ENCODE data around the gene TSPAN1.
A peak's percentile ranks its signal among the peaks of the same experiment; 100 is the strongest.

TSPAN1 gene

GRCh38 chr1:46183926-46184557, 9.2 kb downstream of the TSPAN1 start:
- H3K4me3 ChIP-seq (ENCODE audit: low read depth, low read length): no peak overlapping the region
- DNase-seq (ENCODE audit: low read depth): no peak

- DNase-seq (ENCODE audit: low read depth): no peak
- H3K4me3 ChIP-seq (ENCODE audit: low read depth, low read length): no peak overlapping the region
These were observed 10.2 kb downstream of the TSPAN1 start for GRCh38 chr1:46184920-46185658.

GRCh38 chr1:46186076-46186475, 11.2 kb downstream of the TSPAN1 start:
- no peak overlapping the region for H3K4me3 ChIP-seq (ENCODE audit: low read depth, low read length)
- no peak for DNase-seq (ENCODE audit: low read depth)

GRCh38 chr1:46187106-46187869, 12.4 kb downstream of the TSPAN1 start:
- DNase-seq (ENCODE audit: low read depth): no peak
- H3K4me3 ChIP-seq (ENCODE audit: low read depth, low read length): no peak overlapping the region

GRCh38 chr1:46188295-46189030, 13.6 kb downstream of the TSPAN1 start:
- no peak overlapping the region for H3K4me3 ChIP-seq (ENCODE audit: low read depth, low read length)
- DNase-seq (ENCODE audit: low read depth): no peak

DNA sequence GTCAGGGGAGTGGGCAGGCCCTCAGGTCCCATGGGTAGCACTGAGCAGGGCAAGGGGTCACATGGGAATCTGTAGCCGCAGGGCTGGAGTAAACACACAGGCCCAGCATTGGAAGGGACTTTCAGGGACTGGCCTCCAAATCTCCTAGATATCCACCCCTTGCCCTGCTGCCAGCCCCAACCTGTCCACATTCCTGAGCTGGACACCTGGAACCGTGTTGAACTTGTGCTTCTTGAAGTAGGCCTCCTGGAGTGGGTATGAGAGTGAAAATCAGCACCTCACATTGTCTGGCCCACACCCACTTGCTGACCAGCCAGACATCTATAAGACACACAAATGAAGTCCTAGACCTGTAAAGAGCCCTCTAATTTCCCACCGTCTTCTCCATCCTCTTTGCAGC, 15.7 kb downstream of the TSPAN1 start:
- DNase-seq (ENCODE audit: low read depth): no peak
- no peak overlapping the region for H3K4me3 ChIP-seq (ENCODE audit: low read depth, low read length)

DNA sequence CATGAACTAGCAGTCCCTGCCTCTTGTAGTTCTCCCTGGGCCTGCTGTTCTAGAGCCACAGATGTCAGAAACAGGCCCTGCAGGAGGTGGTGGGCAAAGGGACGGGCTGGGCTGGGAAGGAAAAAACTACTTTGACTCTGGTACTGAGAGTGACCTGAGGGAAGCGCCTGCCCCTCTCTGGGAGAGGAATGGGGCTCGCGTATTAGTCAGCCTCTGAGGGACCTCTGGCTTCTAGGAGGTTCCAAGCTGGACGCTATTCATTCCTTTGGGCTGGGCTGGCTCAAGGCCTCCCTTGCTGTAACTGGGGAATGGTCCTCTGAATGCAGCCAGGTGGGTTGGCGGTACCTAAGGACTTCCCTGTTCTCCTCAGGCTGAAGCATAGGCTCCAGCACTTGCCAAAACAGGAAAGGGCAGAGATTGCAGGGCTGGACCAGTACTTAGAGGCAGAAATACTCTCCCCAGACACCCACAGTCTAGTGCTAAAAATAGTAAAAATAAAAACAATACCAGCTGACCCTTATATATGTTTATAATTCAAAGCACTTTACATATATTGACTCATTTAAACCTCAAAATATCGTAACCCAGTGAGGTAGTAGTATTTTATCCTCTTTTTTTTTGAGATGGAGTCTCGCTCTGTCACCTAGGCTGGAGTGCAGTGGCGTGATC, 16.3 kb downstream of the TSPAN1 start:
- no peak for DNase-seq (ENCODE audit: low read depth)
- H3K4me3 ChIP-seq (ENCODE audit: low read depth, low read length): no peak overlapping the region

DNA sequence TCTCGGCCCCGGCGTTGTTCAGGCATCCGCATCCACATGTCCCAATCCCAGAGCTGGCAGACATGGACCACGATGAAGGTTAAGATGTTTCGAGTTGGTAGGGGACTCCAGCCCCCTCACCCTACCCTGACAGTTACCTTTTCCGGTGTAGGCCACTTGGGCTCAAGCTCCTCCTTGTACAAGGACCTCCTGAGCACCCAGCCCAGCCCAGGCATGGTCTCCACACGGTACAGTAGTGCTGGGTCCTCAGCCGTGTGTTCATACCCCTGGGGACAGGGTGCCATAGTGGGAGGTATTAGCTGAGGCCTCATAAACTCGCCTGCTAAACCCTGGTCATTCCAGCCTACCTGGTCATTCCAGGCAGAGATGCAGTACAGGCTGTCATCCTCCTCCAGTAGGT, 17.3 kb downstream of the TSPAN1 start:
- no peak for DNase-seq (ENCODE audit: low read depth)
- no peak overlapping the region for H3K4me3 ChIP-seq (ENCODE audit: low read depth, low read length)

DNA sequence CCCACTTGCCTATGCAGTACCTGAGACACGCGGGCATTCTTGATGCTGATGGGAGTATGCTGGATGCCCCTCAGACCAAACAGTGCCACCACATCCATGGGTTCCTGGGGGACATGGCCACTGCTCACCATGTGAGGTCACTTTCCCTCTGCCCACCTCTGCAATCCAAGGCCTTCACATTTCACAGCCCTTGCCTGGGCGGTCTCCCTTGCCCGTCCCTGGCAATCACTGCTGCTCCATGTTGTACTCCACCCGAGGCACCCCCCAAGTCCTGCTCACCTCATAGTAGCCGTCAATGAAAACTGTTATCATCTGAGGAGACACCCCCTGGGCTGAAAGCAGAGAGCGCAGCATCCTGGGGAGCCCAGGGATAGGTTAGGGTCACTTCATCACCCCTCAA, 18.4 kb downstream of the TSPAN1 start:
- no peak for DNase-seq (ENCODE audit: low read depth)
- no peak overlapping the region for H3K4me3 ChIP-seq (ENCODE audit: low read depth, low read length)

- no peak for DNase-seq (ENCODE audit: low read depth)
These were observed 19.2 kb downstream of the TSPAN1 start for GRCh38 chr1:46193984-46194570.

GRCh38 chr1:46194641-46195193, 19.8 kb downstream of the TSPAN1 start:
- DNase-seq (ENCODE audit: low read depth): no peak
- no peak overlapping the region for H3K4me3 ChIP-seq (ENCODE audit: low read depth, low read length)

More at GRCh38 chr1:46193984-46194570, 19.2 kb downstream of the TSPAN1 start:
- no peak overlapping the region for H3K4me3 ChIP-seq (ENCODE audit: low read depth, low read length)

DNA sequence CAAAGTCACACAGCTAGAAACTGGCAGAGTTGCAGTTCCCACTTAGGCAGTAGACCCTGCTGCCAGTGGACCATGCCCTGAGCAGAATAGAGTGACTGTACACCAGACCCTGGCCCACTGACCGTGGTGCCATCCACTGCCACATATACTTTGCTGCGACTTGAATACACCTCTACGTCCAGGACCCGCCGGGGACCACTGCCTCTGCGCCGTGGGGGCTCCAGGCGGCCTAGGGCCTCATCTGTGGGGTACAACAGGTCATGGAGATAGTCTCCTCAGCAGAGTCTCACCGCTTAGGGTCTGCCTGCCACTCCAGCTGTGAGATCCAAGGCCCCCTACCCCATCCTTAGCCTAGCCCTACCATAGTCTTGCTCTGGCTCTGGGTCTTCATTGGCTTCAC, 21.7 kb downstream of the TSPAN1 start:
- DNase-seq (ENCODE audit: low read depth): no peak
- H3K4me3 ChIP-seq (ENCODE audit: low read depth, low read length): no peak overlapping the region

GRCh38 chr1:46197560-46197963, 22.7 kb downstream of the TSPAN1 start:
- H3K4me3 ChIP-seq (ENCODE audit: low read depth, low read length): peak overlapping the region; percentile 72
- DNase-seq (ENCODE audit: low read depth): no peak

DNA sequence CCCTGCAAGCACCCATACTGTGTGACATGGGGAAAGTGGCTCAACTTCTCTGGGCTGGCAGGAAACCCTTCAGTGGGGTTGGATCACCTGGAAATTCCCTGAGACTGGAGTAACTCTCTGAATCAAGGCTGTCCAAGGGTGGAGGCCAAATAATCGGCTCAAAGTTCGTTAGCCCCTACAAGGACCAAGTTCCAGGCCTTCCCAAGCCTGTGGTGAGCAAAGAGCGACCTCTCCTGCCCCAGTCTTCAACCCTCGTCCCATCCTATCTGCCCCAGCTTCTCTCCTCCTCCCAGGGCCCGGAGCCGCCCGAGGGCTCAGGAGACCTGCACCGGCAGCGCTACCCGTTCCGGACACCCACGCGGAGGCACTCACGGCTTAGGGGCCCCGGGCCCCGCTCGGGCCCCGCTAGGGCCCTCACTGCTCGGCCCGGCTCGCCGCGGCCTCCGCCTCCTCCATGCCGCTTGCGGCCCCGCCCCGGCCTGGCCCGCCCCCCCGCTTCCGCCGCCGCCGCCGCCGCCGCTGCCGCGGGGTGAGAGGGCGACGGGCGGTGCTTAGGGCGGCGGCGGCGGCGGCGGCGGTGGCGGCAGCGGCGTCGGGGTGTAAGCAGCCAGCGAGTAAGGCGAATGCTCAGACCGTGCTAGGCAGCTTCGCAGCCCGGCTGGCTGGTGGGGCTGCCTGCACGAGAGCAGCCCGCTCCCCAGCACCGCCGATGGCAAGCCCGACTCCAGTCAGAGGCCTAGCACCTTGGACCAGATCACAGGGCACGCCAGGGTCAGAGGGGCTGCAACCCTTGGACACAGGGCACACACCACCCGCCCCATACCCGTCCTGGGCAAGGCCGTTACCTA, 23.3 kb downstream of the TSPAN1 start, which contains the start of gene POMGNT1:
Gene POMGNT1 (minus strand): TSS at position 471 of the 848 bp plus-strand sequence. CDS start 613 bp downstream, outside the sequence.
- DNase-seq (ENCODE audit: low read depth): no peak
- H3K4me3 ChIP-seq (ENCODE audit: low read depth, low read length): peak within 1 kb of the TSS; percentile 72

GRCh38 chr1:46199233-46199749, 24.4 kb downstream of the TSPAN1 start:
- no peak overlapping the region for H3K4me3 ChIP-seq (ENCODE audit: low read depth, low read length)
- DNase-seq (ENCODE audit: low read depth): no peak

GRCh38 chr1:46203738-46204405, 29.0 kb downstream of the TSPAN1 start:
- H3K4me3 ChIP-seq (ENCODE audit: low read depth, low read length): peak overlapping the region; percentile 75
- no peak for DNase-seq (ENCODE audit: low read depth)

DNA sequence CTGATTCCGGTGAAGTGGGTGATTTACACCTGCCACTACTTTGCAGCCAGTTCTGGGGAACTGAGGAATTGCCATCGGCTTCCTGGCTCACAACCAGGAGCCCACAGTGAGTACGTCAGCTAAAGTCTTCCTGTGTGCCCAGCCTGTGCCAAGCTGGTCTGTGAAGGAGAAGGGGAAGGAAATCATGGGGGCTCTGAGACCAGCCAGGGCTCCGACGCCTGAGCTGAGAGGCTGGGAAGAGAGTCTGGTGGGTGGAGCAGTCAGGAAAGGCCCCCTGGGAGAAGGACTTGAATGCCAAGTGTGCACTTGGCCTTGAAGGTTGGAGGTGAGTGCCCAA, 29.5 kb downstream of the TSPAN1 start:
- H3K4me3 ChIP-seq (ENCODE audit: low read depth, low read length): peak overlapping the region; percentile 75
- DNase-seq (ENCODE audit: low read depth): no peak

Data from skeletal muscle cell (primary cell).